SK-N-SH treated with all-trans-retinoic acid at 6 μM for 48 hours (cell line): ENCODE data around the gene CNTN1.

Experiments used
- ARNTL ChIP-seq: fragments of 450-650 bp; formaldehyde crosslinking; IDR thresholded peaks from 2 replicates; pipeline ENCODE4 v1.5.0; 2020; ENCODE audit warnings: low read depth, mild to moderate bottlenecking, moderate library complexity, borderline replicate concordance
- BACH2 ChIP-seq: fragments of 250-450 bp; sonication (Bioruptor Pico); IDR thresholded peaks from 2 replicates; pipeline ENCODE4 v1.9.0; 2021; ENCODE audit warnings: mild to moderate bottlenecking, borderline replicate concordance
- ESRRG ChIP-seq: fragments of 250-450 bp; sonication (Bioruptor Pico); IDR thresholded peaks from 2 replicates; pipeline ENCODE4 v1.6.1; 2021; ENCODE audit warnings: mild to moderate bottlenecking
- OSR1 ChIP-seq: fragments of 250-450 bp; sonication (Bioruptor Pico); IDR thresholded peaks from 2 replicates; pipeline ENCODE4 v1.8.0; 2022; ENCODE audit warnings: moderate library complexity, mild to moderate bottlenecking, inconsistent platforms
- PATZ1 ChIP-seq: fragments of 250-450 bp; sonication (Bioruptor Pico); IDR thresholded peaks from 2 replicates; pipeline ENCODE4 v1.8.0; 2020; ENCODE audit warnings: mild to moderate bottlenecking, moderate library complexity, borderline replicate concordance
- PPARA ChIP-seq: fragments of 250-450 bp; sonication (Bioruptor Pico); IDR thresholded peaks from 2 replicates; pipeline ENCODE4 v1.5.0; 2020; ENCODE audit warnings: mild to moderate bottlenecking, borderline replicate concordance
- RARB ChIP-seq: fragments of 250-450 bp; sonication (Bioruptor Pico); IDR thresholded peaks from 2 replicates; pipeline ENCODE4 v1.8.0; 2021; ENCODE audit warnings: mild to moderate bottlenecking, moderate library complexity
- ZFP3 ChIP-seq: fragments of 250-450 bp; sonication (Bioruptor Pico); IDR thresholded peaks from 2 replicates; pipeline ENCODE4 v1.5.0; 2020; ENCODE audit warnings: mild to moderate bottlenecking, moderate library complexity
- TF ChIP-seq, protein P1 (sequence below): fragments of 250-450 bp; sonication (Bioruptor Pico); IDR thresholded peaks from 2 replicates; pipeline ENCODE4 v1.5.1; 2020; ENCODE audit warnings: low read depth, mild to moderate bottlenecking, moderate library complexity
- TF ChIP-seq, protein P2 (sequence below): fragments of 250-450 bp; sonication (Bioruptor Pico); IDR thresholded peaks from 2 replicates; pipeline ENCODE4 v1.8.0; 2021; ENCODE audit warnings: low read depth, mild to moderate bottlenecking, moderate library complexity, borderline replicate concordance

DNA sequence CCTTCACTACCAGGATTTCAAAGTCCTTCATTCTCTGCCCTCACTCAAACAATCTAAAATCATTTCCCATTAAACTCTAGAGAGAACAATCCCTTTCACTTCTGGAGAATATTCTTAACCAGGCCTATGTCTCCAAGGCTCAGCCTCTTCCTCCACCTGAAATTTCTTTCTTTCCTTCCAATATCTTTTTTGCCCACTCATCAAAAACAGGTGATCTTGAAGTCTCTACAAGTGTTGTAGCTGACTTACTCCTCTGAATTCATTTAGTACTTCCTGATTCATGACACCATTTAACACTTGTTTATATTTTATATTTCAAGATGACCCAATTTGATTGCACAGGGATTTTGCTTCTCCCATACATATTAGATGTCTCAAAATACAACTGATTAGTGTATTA lies 429.1 kb downstream of the CNTN1 start:
- no peak for TF ChIP-seq RARB (CRISPR knock-in tag)
- TF ChIP-seq PATZ1 (CRISPR knock-in tag) = no peak
- no peak for TF ChIP-seq BACH2 (CRISPR knock-in tag)
- no peak for TF ChIP-seq OSR1
- TF ChIP-seq ESRRG (CRISPR knock-in tag) = no peak
- TF ChIP-seq, protein P1, sequence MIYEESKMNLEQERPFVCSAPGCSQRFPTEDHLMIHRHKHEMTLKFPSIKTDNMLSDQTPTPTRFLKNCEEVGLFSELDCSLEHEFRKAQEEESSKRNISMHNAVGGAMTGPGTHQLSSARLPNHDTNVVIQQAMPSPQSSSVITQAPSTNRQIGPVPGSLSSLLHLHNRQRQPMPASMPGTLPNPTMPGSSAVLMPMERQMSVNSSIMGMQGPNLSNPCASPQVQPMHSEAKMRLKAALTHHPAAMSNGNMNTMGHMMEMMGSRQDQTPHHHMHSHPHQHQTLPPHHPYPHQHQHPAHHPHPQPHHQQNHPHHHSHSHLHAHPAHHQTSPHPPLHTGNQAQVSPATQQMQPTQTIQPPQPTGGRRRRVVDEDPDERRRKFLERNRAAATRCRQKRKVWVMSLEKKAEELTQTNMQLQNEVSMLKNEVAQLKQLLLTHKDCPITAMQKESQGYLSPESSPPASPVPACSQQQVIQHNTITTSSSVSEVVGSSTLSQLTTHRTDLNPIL (CRISPR knock-in tag) = no peak
- no peak for TF ChIP-seq ARNTL (CRISPR knock-in tag)
- TF ChIP-seq, protein P2, sequence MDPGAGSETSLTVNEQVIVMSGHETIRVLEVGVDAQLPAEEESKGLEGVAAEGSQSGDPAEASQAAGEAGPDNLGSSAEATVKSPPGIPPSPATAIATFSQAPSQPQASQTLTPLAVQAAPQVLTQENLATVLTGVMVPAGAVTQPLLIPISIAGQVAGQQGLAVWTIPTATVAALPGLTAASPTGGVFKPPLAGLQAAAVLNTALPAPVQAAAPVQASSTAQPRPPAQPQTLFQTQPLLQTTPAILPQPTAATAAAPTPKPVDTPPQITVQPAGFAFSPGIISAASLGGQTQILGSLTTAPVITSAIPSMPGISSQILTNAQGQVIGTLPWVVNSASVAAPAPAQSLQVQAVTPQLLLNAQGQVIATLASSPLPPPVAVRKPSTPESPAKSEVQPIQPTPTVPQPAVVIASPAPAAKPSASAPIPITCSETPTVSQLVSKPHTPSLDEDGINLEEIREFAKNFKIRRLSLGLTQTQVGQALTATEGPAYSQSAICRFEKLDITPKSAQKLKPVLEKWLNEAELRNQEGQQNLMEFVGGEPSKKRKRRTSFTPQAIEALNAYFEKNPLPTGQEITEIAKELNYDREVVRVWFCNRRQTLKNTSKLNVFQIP (CRISPR knock-in tag) = no peak
- TF ChIP-seq ZFP3 (CRISPR knock-in tag) = no peak
- TF ChIP-seq PPARA (CRISPR knock-in tag) = no peak
